Measurements from ENCODE around the gene FBXL5.

Gene FBXL5

DNA sequence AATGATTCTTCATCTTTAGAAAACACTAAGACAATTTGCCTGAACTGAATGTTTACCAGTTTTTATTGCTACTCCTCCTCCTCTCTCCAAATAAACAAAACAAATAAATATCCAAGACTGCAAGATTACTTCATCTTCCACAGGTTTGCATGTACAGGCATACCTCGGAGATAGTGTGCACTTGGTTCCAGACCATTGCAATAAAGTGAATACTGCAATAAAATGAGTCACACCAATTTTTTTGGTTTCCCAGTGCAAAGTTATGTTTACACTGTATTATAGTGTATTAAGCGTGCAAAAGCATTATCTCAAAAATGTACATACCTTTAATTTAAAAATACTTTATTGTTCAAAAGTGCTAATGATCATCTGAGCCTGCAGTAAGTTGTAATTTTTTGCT is 53.3 kb downstream of the FBXL5 start:
- Histone ChIP-seq H3K36me3 (ENCODE audit: insufficient read depth, low read length) (no peaks in the 10 kb centered on the region), H3K4me3 (ENCODE audit: low read depth, low read length, poor library complexity, severe bottlenecking) (no peak overlapping the region), H2AFZ (ENCODE audit: low read length) (no peak overlapping the region), H3K9ac (ENCODE audit: low read length) (no peak overlapping the region), H3K27me3 (ENCODE audit: insufficient read depth, low read length) (no peaks in the 10 kb centered on the region), H3F3A (ENCODE audit: insufficient read depth, low read length) (no peaks in the 10 kb centered on the region), H3K4me1 (ENCODE audit: insufficient read depth, low read length, severe bottlenecking) (no peaks in the 10 kb centered on the region), H3K4me2 (ENCODE audit: low read length) (no peak overlapping the region), H3K27ac (ENCODE audit: low read depth, low read length, poor library complexity, severe bottlenecking) (no peak overlapping the region), H3K79me2 (ENCODE audit: insufficient read depth, low read length) (no peaks in the 10 kb centered on the region), H3K9me3 (ENCODE audit: low read length) (no peaks in the 10 kb centered on the region), H4K20me1 (ENCODE audit: insufficient read depth, low read length) (no peaks in the 10 kb centered on the region), H3K9me2 (ENCODE audit: low read depth, low read length) (no peaks in the 10 kb centered on the region)
- TF ChIP-seq, protein P1, sequence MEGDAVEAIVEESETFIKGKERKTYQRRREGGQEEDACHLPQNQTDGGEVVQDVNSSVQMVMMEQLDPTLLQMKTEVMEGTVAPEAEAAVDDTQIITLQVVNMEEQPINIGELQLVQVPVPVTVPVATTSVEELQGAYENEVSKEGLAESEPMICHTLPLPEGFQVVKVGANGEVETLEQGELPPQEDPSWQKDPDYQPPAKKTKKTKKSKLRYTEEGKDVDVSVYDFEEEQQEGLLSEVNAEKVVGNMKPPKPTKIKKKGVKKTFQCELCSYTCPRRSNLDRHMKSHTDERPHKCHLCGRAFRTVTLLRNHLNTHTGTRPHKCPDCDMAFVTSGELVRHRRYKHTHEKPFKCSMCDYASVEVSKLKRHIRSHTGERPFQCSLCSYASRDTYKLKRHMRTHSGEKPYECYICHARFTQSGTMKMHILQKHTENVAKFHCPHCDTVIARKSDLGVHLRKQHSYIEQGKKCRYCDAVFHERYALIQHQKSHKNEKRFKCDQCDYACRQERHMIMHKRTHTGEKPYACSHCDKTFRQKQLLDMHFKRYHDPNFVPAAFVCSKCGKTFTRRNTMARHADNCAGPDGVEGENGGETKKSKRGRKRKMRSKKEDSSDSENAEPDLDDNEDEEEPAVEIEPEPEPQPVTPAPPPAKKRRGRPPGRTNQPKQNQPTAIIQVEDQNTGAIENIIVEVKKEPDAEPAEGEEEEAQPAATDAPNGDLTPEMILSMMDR (IDR thresholded peaks at IDR 0.05; ENCODE audit: low read length) = no peak
- no peak for TF ChIP-seq EZH2 (IDR thresholded peaks at IDR 0.05; ENCODE audit: borderline replicate concordance, low read length)

DNA sequence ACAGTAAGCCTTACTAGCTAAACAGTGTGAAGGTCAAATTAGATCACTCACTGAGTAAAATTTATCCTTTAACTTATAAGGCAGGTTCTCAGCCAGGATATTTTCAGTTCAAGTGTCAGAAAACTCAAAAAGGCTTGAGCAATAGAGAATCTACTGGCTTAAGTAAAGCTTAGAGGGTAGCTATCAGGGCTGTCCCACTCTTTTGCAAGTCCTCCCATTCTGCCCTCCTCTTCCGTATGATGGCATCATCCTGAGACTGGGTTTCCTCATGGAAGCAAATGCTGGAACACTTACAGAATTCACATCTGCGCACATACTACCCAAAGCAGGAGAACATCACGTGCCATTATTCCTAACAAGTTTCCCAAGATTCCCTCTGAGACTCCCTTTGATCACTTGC is 55.0 kb downstream of the FBXL5 start:
- H4K20me1 ChIP-seq (ENCODE audit: insufficient read depth, low read length) = no peaks in the 10 kb centered on the region
- no peaks in the 10 kb centered on the region for H3K79me2 ChIP-seq (ENCODE audit: insufficient read depth, low read length)
- H2AFZ ChIP-seq (ENCODE audit: low read length) = no peak overlapping the region
- no peaks in the 10 kb centered on the region for H3K36me3 ChIP-seq (ENCODE audit: insufficient read depth, low read length)
- H3K9ac ChIP-seq (ENCODE audit: low read length) = no peak overlapping the region
- H3K9me2 ChIP-seq (ENCODE audit: low read depth, low read length) = no peaks in the 10 kb centered on the region
- H3F3A ChIP-seq (ENCODE audit: insufficient read depth, low read length) = no peaks in the 10 kb centered on the region
- H3K9me3 ChIP-seq (ENCODE audit: low read length) = no peaks in the 10 kb centered on the region
- TF ChIP-seq, protein P1 (IDR thresholded peaks at IDR 0.05; ENCODE audit: low read length) = no peak
- no peak for TF ChIP-seq EZH2 (IDR thresholded peaks at IDR 0.05; ENCODE audit: borderline replicate concordance, low read length)
- no peaks in the 10 kb centered on the region for H3K4me1 ChIP-seq (ENCODE audit: insufficient read depth, low read length, severe bottlenecking)
- H3K4me3 ChIP-seq (ENCODE audit: low read depth, low read length, poor library complexity, severe bottlenecking) = no peak overlapping the region
- no peaks in the 10 kb centered on the region for H3K27me3 ChIP-seq (ENCODE audit: insufficient read depth, low read length)
- no peak overlapping the region for H3K27ac ChIP-seq (ENCODE audit: low read depth, low read length, poor library complexity, severe bottlenecking)
- H3K4me2 ChIP-seq (ENCODE audit: low read length) = no peak overlapping the region

DNA sequence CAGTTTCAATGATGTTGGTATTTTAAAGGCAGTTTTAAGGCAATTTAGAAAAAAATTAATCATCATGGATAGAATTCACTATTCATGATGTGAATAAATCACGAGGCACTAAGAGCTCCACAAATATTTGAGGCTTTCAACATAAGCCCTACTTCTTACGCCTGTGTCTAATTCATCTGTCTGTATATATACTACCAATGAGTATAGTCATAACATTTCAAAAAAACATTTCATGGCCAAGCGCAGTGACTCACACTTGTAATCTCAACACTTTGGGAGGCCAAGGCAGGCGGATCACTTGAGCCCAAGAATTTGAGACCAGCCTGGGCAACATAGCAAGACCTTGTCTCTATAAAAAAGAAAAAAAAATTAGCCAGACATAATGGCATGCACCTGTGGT is 56.5 kb downstream of the FBXL5 start:
- no peaks in the 10 kb centered on the region for H3K9me3 ChIP-seq (ENCODE audit: low read length)
- no peak overlapping the region for H3K4me2 ChIP-seq (ENCODE audit: low read length)
- no peak overlapping the region for H3K4me3 ChIP-seq (ENCODE audit: low read depth, low read length, poor library complexity, severe bottlenecking)
- no peaks in the 10 kb centered on the region for H3K36me3 ChIP-seq (ENCODE audit: insufficient read depth, low read length)
- no peaks in the 10 kb centered on the region for H4K20me1 ChIP-seq (ENCODE audit: insufficient read depth, low read length)
- no peaks in the 10 kb centered on the region for H3K9me2 ChIP-seq (ENCODE audit: low read depth, low read length)
- no peak for TF ChIP-seq EZH2 (IDR thresholded peaks at IDR 0.05; ENCODE audit: borderline replicate concordance, low read length)
- TF ChIP-seq, protein P1 (IDR thresholded peaks at IDR 0.05; ENCODE audit: low read length) = no peak
- H3K4me1 ChIP-seq (ENCODE audit: insufficient read depth, low read length, severe bottlenecking) = no peaks in the 10 kb centered on the region
- no peak overlapping the region for H2AFZ ChIP-seq (ENCODE audit: low read length)
- no peaks in the 10 kb centered on the region for H3F3A ChIP-seq (ENCODE audit: insufficient read depth, low read length)
- no peak overlapping the region for H3K27ac ChIP-seq (ENCODE audit: low read depth, low read length, poor library complexity, severe bottlenecking)
- H3K9ac ChIP-seq (ENCODE audit: low read length) = no peak overlapping the region
- no peaks in the 10 kb centered on the region for H3K79me2 ChIP-seq (ENCODE audit: insufficient read depth, low read length)
- H3K27me3 ChIP-seq (ENCODE audit: insufficient read depth, low read length) = no peaks in the 10 kb centered on the region

Measured in OCI-LY1 (cell line).